Suprapubic skin (tissue), 3 donors: ENCODE measurements around the gene DCXR.

Source experiments
- CTCF ChIP-seq, 2 donors: fragments of 200-600 bp in 1 of 2; fragments of 450-650 bp in 1 of 2; sonication (generic) in 1 of 2; IDR thresholded peaks; one replicate each; pipeline ENCODE4 v1.5.1; 2016 to 2019; ENCODE audit warnings: antibody characterized with exemption in 2 of 2, mild to moderate bottlenecking in 1 of 2, moderate library complexity in 1 of 2
- EP300 ChIP-seq: sonication (generic); formaldehyde crosslinking; IDR thresholded peaks from one replicate; pipeline ENCODE4 v1.6.1; 2017; ENCODE audit warnings: antibody characterized with exemption

DNA sequence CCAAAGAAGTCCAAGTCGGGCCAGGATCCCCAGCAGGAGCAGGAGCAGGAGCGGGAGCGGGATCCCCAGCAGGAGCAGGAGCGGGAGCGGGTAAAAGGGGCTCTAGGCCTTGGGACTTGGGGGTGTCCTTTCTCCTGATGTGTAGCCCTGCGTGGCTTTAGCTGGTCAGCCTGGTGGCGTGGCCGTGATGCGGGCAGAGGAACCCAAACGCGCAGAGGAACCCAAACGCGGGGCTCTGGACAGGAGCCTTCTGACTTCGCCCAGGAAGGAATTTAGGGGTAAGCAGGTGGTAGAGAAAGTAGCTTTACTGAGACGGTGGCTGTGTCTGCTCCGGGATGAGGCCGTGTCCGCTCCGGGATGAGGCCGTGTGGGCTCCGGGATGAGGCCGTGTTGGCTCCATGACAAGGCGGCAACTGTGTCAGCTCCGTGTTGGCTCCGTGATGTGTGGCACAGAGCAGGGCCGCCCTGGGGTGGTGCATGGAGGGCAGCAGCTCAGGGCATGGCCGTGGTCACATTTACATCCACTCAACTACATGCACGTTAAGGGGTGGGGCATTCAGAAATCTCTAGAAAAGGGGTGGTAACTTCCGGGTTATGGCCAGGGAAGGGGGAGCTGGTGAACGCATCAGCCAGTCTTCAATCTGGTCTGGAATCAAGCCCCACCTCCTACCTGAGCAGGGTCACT is 40.6 kb downstream of the DCXR start:
- TF ChIP-seq CTCF (IDR thresholded peaks at IDR 0.05) (no peak), EP300 (no peak)
